ENCODE results near the gene ETV6. TPM values are rescaled to one million over a fixed set of nuclear protein-coding genes. Genes with fewer than 3 reads are reported as not detected.

ETV6 gene
- total RNA-seq, 6 donors from 2014 or later, result 22.2 to 93.2 (median 37.5) TPM

- WGBS, 2 donors, result 67 to 69% methylated on average over 12 of the region's 12 CpGs
- Histone ChIP-seq H3K27ac (no peak overlapping the region), H3K4me1 (peaks cover 6 to 33% (median 10%) of the 10 kb centered on the region in 4 donors), H3K9me3 (no peaks in the 10 kb centered on the region), H3K36me3 (no peaks in the 10 kb centered on the region), H3K27me3 (no peaks in the 10 kb centered on the region), H3K4me3 (no peak overlapping the region)
- DNase-seq (no peak), ATAC-seq (ENCODE audit: low FRiP score in 2 of 2) (peak in 1 of 2 donors; percentile 54)
- no peak for TF ChIP-seq CTCF (IDR thresholded peaks at IDR 0.05)
Measured at GRCh38 chr12:11778713-11779685, 129.5 kb downstream of the ETV6 start.

- Histone ChIP-seq H3K4me1 (peaks cover 4 to 30% (median 8%) of the 10 kb centered on the region in 4 donors), H3K4me3 (no peak overlapping the region), H3K36me3 (no peaks in the 10 kb centered on the region), H3K27ac (no peak overlapping the region), H3K27me3 (no peaks in the 10 kb centered on the region), H3K9me3 (no peaks in the 10 kb centered on the region)
- WGBS, 2 donors, result 83 to 92% methylated on average over 6 of the region's 6 CpGs
- no peak for DNase-seq
- TF ChIP-seq CTCF (IDR thresholded peaks at IDR 0.05) (no peak), POLR2AphosphoS5 (IDR thresholded peaks at IDR 0.05) (no peak), POLR2A (IDR thresholded peaks at IDR 0.05) (no peak), EP300 (IDR thresholded peaks at IDR 0.05) (no peak)
- ATAC-seq (ENCODE audit: low FRiP score in 2 of 2), result no peak
Measured at GRCh38 chr12:11780521-11781101, 131.1 kb downstream of the ETV6 start.

GRCh38 chr12:11782914-11783420 lies 133.5 kb downstream of the ETV6 start:
- DNase-seq (no peak), ATAC-seq (ENCODE audit: low FRiP score in 2 of 2) (no peak)
- no peak for TF ChIP-seq EP300 (IDR thresholded peaks at IDR 0.05)
- 95 to 97% methylated on average over 3 of the region's 3 CpGs for WGBS, 2 donors
- no peaks in the 10 kb centered on the region for H3K27me3 ChIP-seq
- no peak overlapping the region for H3K4me3 ChIP-seq
- no peaks in the 10 kb centered on the region for H3K36me3 ChIP-seq
- H3K4me1 ChIP-seq, result peaks cover 7 to 37% (median 12%) of the 10 kb centered on the region in 4 donors
- no peaks in the 10 kb centered on the region for H3K9me3 ChIP-seq
- no peak overlapping the region for H3K27ac ChIP-seq

GRCh38 chr12:11785712-11786111 lies 136.2 kb downstream of the ETV6 start:
- ATAC-seq (ENCODE audit: low FRiP score in 2 of 2), result no peak

More at GRCh38 chr12:11785712-11786111, 136.2 kb downstream of the ETV6 start:
- 51 to 59% methylated on average over 5 of the region's 5 CpGs for WGBS, 2 donors
- no peaks in the 10 kb centered on the region for H3K36me3 ChIP-seq
- no peak for DNase-seq
- no peak overlapping the region for H3K4me3 ChIP-seq
- H3K27me3 ChIP-seq, result no peaks in the 10 kb centered on the region
- TF ChIP-seq POLR2A (IDR thresholded peaks at IDR 0.05) (no peak), EP300 (IDR thresholded peaks at IDR 0.05) (no peak), POLR2AphosphoS5 (IDR thresholded peaks at IDR 0.05) (no peak), CTCF (IDR thresholded peaks at IDR 0.05) (no peak)
- peaks cover 7 to 25% (median 14%) of the 10 kb centered on the region in 4 donors for H3K4me1 ChIP-seq
- H3K27ac ChIP-seq, result no peak overlapping the region
- H3K9me3 ChIP-seq, result no peaks in the 10 kb centered on the region

Data from upper lobe of left lung (tissue), 6 donors.